SIG-M5 treated with dmso at 0.1 percent for 504 hours (cell line): ENCODE measurements around the gene TBC1D5.

Source experiments
- DNase-seq: peaks from one replicate; lab custom pipeline; 2025; ENCODE audit not compliant: unreplicated experiment; lab: John Stamatoyannopoulos, UW

The TBC1D5 gene

DNA sequence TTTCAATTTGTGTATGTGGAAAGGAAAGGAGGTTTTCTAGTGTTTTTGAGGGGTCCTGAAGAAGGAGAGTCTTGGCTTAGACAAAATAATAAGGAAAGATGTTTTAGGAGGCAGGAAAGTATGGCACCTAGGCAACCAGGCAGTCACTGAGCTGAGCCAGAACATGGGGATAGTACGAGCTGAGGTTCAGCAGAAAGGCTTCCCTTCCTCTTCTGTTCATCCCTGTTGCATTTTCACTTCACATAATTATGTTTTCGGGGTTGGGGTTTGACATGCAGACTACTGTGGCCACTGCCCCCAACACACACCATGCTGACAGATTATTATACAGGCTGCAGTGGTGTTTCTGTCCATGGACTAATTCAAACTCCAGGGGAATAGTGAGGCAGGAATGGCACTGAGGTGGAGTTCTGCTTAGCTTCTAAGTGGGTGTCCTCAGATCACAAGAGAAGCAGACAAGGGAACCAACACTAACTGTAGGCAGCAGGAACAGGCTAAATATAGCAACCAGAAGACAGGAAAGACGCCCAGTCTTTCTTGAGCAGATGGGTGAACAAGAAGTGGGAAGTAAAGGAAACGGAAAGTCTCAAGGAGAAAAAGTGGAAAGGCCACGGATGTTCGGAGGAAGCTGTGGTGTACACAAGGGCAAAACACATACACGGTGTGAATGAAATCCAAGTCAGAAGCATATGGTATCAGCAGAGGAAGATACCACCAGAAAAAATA lies 551.9 kb downstream of the TBC1D5 start:
- DNase-seq = no peak

DNA sequence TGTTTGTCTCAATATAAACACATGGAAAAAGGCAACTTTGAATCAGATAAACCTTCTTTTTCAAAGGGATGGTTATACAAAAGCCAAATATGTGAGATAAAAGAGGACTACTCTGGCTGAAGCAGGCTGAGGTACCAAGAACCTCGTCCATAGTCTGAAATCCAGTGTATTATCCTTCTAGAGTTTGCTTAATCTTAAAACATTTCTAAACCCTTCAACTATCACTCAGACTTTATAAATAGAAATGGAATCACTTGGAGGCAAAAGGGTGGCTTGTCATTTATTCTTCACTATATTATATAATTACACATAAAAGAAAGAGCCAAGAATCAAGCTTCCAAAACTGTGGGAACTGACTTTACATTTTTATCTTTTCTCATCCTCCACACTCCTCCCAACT lies 554.1 kb downstream of the TBC1D5 start:
- no peak for DNase-seq

DNA sequence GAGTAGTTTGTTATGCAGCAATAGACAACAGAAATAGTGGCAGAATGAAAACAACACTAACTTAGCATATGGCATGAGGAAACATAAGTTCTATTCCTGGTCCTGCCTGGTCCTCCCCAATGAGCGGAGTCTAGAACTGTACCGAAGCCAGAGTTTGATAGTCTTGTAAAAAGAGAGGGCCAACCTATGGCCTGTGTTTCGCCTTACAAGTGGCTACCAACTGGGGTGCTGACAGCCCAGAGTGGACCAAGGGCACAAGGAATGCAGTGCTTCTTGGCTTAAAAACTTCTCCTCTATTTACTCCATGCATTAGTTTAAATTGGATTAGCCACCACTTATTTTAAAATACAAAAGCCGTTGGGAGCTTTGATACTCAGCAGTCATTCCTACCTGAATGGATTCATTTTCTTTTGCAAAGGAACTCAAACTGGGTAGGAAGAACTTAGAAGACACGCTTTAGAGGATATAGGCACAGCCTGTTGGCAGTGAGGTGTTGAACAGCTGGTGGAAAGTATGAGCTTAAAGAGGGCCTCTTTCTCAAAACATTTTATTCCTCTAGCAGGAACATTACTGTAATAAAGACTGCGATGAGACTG lies 554.7 kb downstream of the TBC1D5 start:
- no peak for DNase-seq

GRCh38 chr3:17183951-17184550 lies 558.4 kb downstream of the TBC1D5 start:
- no peak for DNase-seq

DNA sequence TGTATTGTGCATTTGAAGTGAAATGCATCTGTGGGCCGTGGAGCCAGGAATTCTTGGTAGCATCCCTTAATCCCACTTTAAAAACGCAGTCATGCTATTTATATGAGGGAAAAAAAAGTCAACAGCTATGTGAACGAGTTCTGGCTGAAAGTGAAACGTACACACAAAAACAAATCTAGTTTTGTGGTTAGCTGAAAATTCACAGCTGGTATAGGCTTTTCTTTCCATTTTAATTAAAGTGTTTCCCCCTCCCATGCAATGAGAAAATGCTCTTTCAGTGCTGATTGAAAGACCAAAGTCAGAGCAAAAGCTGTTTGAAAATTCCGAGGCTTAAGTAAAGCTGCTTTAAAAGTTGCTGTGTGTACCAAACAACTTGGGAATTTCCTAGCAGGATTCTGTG lies 560.3 kb downstream of the TBC1D5 start:
- no peak for DNase-seq

DNA sequence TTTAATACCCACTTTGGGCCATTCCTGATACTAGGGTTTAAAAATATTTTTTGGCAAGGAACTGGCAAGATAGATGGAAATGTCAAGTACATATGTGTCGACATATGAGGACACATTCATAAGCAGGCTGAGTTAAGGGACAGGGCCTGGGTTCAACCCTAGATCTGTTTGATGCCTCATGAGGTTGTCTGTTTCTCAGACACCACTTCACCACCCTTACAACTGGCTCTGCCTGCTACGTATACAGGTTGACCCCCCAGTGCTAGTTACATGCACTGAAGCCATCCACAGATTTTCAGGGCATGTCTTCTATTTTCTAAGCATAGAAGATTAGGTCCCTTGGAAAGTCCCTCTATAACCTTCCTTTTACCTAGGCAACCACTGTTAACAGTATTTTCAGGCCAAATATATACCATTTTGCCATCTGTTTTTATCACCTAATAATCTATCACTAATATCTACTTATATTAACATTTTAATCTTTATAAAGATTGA lies 561.0 kb downstream of the TBC1D5 start:
- DNase-seq = no peak

DNA sequence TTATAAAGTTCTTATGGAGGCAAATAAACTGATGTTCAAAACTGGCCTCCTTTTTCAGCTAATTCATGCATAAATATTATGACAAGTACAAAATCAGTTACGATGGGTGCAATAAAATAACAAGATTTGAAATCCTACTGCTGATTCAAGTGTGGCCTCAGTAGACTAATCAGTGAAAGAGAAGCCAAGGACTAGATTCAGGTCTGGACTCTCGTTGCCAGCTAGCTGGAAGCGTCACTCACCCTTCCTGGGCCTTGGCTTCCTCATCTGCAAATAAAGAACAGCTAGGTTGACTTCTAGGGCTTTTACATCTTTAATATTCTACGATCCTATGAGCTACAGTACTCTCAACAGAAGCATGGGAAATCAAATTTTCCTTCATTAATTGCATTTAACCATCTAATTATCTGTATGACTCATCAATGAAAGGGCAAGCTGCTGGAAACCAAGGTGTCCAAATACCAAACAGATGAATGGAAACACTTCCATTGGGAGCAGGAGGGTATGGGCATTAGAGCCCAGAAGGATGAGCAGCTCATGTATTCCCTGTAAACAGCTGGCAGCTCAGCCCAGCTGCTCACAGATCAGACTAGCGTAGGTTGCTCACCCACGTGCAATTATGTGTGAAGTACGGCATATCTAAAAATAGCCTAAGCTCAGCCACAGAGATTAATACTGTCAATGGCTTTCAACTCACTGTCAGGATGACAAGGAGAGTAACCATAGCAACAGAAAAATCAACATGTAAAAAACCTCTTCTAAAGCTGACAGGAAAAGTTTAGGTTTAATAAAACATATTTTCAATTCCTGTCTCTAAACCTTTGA lies 562.8 kb downstream of the TBC1D5 start:
- no peak for DNase-seq

DNA sequence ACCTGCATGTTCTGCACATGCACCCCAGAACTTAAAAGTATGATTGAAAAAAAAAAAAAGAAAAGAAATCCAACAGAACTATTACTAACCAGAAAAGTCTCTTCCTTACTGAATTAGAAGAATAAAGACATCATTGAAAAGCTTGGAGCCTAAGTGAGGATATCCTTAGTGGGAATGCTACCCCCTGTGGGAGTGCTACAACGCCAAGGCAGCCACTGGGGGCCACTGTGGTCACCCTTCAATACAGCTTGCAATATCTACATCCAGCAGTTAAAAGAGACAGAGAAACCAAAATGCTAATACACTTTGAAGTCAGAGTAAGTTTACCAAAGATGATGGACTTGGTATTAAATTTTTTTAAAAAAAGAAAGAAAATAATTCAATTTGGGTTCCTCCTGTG lies 565.7 kb downstream of the TBC1D5 start:
- DNase-seq = no peak

- DNase-seq = no peak
These were observed 567.1 kb downstream of the TBC1D5 start for GRCh38 chr3:17175187-17175807.

GRCh38 chr3:17166369-17166768 lies 576.1 kb downstream of the TBC1D5 start:
- DNase-seq = no peak

DNA sequence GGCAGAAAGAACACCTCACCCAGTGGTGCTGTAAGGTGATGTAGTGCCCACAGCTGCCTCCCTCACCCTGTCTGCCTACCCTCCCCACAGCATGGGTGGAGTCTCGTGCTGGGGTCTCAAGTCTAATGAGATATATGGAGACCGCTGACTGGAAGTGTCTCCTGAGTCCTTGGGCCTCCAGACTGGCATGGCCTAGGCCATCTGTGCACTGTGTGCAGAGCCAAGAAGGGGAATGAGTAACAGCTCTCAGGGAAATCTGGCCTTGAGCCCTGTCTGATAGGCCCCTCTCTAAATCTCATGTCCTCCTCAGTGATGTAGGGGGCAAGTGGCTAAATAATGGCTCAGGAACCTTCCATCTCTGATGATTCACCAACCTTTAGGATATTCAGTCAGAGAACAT lies 580.3 kb downstream of the TBC1D5 start:
- no peak for DNase-seq

DNA sequence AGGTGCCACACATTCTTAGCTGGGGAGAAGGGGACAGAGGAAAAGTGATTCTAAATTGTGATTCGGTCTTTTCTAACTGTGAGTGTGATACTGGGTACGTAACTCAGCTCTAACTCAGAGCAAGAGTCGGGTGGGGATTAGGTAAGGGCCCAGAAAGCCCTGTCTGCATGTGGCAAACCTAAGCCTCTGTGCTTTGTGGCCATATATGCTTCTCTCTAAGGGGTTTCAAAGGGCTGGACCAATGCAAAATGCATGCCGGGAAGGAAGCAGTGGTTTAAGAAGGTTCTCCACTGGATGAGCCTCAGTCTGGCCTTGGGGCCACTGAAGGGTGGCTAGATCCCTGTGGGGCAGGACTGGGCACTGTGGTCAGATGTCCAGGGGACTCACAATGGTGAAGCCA lies 581.8 kb downstream of the TBC1D5 start:
- DNase-seq = no peak

GRCh38 chr3:17158941-17159682 lies 583.3 kb downstream of the TBC1D5 start:
- DNase-seq = no peak

- no peak for DNase-seq
These were observed 584.7 kb downstream of the TBC1D5 start for GRCh38 chr3:17157713-17158112.

DNA sequence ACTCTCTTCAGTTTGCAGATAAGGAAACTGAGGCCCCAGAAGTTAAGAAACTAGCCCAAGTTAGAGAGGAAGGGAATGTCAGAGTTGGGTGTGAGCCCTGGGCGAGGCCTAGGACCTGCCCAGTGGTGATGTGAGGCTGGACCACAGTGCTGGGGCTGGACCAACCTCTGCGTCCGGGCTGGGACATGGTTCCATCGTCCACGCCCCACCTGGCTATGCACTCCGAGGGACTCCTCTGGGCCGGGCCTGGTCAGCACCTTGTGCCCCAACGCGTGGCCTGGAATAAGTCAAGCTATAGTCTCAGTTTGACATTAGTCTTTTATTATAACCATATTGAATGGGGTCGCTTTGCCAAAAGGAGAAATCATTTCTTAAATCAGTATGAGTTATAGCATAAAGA lies 585.6 kb downstream of the TBC1D5 start:
- DNase-seq = no peak

DNA sequence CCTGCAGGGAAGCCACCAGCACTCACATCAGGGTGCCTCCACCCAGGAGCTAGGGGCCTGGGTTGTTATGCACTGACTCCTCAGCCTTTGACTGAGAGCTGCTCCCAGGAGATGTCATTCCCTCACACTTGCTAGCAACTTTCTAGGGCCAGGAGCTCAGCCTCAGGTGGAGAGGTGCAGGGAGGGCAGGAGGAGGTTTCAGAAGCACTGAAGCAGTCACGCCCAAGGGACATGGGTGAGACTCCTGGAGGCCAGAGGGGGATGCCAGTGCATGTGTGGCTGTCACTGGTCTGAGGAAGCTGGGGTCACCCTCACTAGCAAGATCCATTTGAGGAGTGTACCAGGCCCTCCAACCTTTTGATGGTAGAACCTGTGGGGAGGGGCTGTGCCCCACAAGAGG lies 586.5 kb downstream of the TBC1D5 start:
- no peak for DNase-seq

DNA sequence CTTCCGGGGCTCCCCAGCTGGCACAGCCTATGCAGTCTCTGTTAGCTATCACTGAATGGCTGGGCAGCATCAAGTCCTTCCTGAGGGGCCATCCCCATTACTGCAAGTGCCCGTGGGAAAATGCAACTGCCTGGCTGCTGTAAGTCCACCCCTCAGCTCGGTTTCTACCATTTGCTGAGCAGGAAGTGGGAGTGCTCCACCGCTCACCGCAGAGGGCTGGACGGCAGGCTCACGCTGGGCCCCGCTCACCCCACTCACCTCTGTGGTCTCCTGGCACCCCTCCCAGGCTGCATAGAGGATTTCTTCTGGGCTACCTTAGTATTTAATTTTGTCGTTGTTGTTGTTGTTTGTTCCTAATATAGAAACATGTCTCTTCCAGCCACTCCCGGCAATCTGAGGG lies 587.5 kb downstream of the TBC1D5 start:
- DNase-seq = no peak

- DNase-seq = no peak
These were observed 588.2 kb downstream of the TBC1D5 start for GRCh38 chr3:17154221-17154620.

DNA sequence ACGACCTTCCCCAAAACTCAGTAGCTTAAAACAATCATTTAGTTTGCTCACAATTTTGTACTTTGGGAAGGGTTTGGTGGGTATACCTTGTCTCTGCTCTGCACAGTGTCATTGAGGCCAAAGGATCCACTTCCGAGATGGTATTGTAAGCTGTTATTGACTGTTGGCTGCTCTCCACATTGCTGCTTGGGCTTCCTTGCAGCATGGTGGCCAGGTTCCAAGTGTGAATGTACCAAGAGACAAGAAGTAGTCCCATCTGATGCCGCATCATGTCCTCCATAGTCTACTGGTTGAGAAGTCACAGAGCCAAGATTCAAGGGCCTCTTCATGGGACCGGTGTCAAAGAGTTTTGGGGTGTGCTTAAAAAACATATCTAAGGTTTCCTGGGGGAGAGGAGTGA lies 589.2 kb downstream of the TBC1D5 start:
- no peak for DNase-seq

DNA sequence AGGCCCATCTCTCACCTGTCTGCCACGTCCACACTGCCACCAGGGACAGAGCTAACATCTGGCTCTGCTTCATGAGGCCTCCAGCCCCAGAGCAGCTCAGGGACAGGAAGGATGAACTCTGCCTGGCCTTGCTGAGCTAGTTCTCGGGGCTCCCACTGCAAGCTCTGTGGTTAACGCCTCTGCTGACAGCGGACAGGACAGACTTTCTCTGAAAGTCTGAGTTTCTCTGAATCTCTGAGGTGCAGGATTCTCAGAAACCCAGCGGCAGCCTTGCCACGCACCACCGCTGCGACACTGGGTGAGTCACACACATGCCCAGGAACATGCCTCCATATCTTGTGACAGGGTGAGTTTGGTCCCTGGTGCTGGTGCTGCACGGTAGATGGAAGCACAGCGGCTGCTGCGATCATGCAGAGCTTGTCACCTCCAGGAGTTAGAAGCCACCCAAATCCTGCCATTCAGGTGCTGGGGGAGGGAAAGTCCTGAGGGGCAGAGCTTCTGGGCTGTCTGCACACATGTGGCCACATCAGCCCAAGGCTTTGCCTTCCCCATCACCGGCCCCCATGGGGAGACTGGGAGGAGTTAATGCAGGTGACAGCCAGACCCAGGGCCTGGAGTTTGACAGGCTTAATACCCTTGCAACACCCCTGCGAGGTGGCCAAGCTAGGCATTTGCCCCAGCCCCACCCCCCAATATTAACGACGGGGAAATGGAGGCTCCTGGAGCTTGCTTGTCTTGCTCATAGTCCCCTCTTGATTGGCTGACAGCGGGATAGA lies 590.6 kb downstream of the TBC1D5 start:
- DNase-seq = no peak
